Stimulated activated CD4-positive, alpha-beta T cell treated with anti-CD3 and anti-CD28 coated beads, Interleukin-12 subunit alpha, Interleukin-12 subunit beta, amount 100 ng/mL, for 24 hours (primary cell): ENCODE data around the gene GIT1.
"Not testable (repeated sequence)": the region's sequence is repeated elsewhere in the genome, so short reads cannot be mapped to it uniquely, and the experiment has no call there.

ENCODE experiments used
- DNase-seq, 2 experiments: peaks; one replicate each; pipeline ENCODE4 v3.0.0-alpha.2; 2020; ENCODE audit warnings: low read depth in 2 of 2

The GIT1 gene

GRCh38 chr17:29568331-29569244, 20.9 kb downstream of the GIT1 start, which contains the start of gene TP53I13:
Gene TP53I13 (plus strand): TSS chr17:29568701. CDS start chr17:29568759, 58 bp downstream.
- DNase-seq = peak; percentile 83 to 93

GRCh38 chr17:29567554-29568330, 21.7 kb downstream of the GIT1 start:
- peak; percentile 52 to 70 for DNase-seq

GRCh38 chr17:29567304-29567553, 22.2 kb downstream of the GIT1 start:
- no peak for DNase-seq

- peak in 1 of 2 experiments; percentile 51 for DNase-seq
Observed at GRCh38 chr17:29566473-29567303, 22.8 kb downstream of the GIT1 start, which contains the start of gene ABHD15. Gene ABHD15 (minus strand): TSS chr17:29567037. CDS start chr17:29566966, 71 bp downstream.

GRCh38 chr17:29565643-29566472, 23.6 kb downstream of the GIT1 start:
- peak in 1 of 2 experiments; percentile 50 for DNase-seq

- no peak for DNase-seq
Observed at GRCh38 chr17:29563816-29564215, 25.6 kb downstream of the GIT1 start.

- DNase-seq = no peak
Observed at GRCh38 chr17:29562615-29563014, 26.8 kb downstream of the GIT1 start.

GRCh38 chr17:29561554-29562517, 27.6 kb downstream of the GIT1 start:
- DNase-seq = no peak

- DNase-seq = no peak
Observed at GRCh38 chr17:29560316-29560715, 29.1 kb downstream of the GIT1 start.

GRCh38 chr17:29559640-29560039, 29.8 kb downstream of the GIT1 start:
- DNase-seq = no peak

- DNase-seq = not testable (repeated sequence)
Observed at GRCh38 chr17:29558139-29558538, 31.3 kb downstream of the GIT1 start.

GRCh38 chr17:29557739-29558116, 31.7 kb downstream of the GIT1 start:
- no peak for DNase-seq

GRCh38 chr17:29557085-29557738, 32.2 kb downstream of the GIT1 start:
- no peak for DNase-seq

GRCh38 chr17:29555840-29556239, 33.6 kb downstream of the GIT1 start:
- no peak for DNase-seq

- no peak for DNase-seq
Observed at GRCh38 chr17:29549177-29549923, 40.1 kb downstream of the GIT1 start.

GRCh38 chr17:29546830-29547229, 42.6 kb downstream of the GIT1 start:
- no peak for DNase-seq

GRCh38 chr17:29546085-29546484, 43.4 kb downstream of the GIT1 start:
- no peak for DNase-seq

GRCh38 chr17:29544066-29544465, 45.4 kb downstream of the GIT1 start:
- no peak for DNase-seq

- no peak for DNase-seq
Observed at GRCh38 chr17:29533976-29534375, 55.5 kb downstream of the GIT1 start.
